Esophagus squamous epithelium (tissue), 5 donors: ENCODE data around the gene COX6B2. TPM values are rescaled to one million over a fixed set of nuclear protein-coding genes. Genes with fewer than 3 reads are reported as not detected.

ENCODE experiments used
- DNase-seq: peaks from one replicate; lab custom pipeline; 2025; lab: John Stamatoyannopoulos, UW
- H3K27ac ChIP-seq, 4 donors: fragments of 200-600 bp; sonication (generic); one replicate each; pipeline ENCODE4 v1.5.1; 2016 to 2019; ENCODE audit warnings: mild to moderate bottlenecking in 1 of 4
- H3K27me3 ChIP-seq, 4 donors: fragments of 200-600 bp; sonication (generic); 1 replicate in 3 of 4; 2 replicates in 1 of 4; pipeline versions ENCODE4 v1.5.1 to v1.6.0; 2017 to 2021; ENCODE audit warnings: antibody characterized with exemption in 1 of 4
- H3K36me3 ChIP-seq, 3 donors: fragments of 200-600 bp; sonication (generic); one replicate each; pipeline ENCODE4 v1.5.1; 2016 to 2019
- H3K4me1 ChIP-seq, 3 donors: fragments of 200-600 bp; sonication (generic); one replicate each; pipeline ENCODE4 v1.5.1; 2017 to 2019
- H3K4me3 ChIP-seq, 4 donors: fragments of 200-600 bp; sonication (generic); 1 replicate in 3 of 4; 2 replicates in 1 of 4; pipeline ENCODE4 v1.5.1; 2016 to 2019; ENCODE audit warnings: mild to moderate bottlenecking in 2 of 4, moderate library complexity in 1 of 4
- H3K9me3 ChIP-seq, 3 donors: fragments of 200-600 bp; sonication (generic); one replicate each; pipeline ENCODE4 v1.5.1; 2016 to 2019
- POLR2A ChIP-seq, 4 donors: fragments of 450-650 bp; IDR thresholded peaks; one replicate each; pipeline ENCODE4 v1.6.1; 2017; ENCODE audit warnings: antibody characterized with exemption in 4 of 4, mild to moderate bottlenecking in 4 of 4, moderate library complexity in 3 of 4
- WGBS, 2 donors: methylation state at CpG; one replicate each; pipeline ENCODE4 v1.1.5; 2018; 5-methylcytosine and 5-hydroxymethylcytosine counted together
- intact Hi-C: fragments of 100-400 bp; cut with DNase I; formaldehyde crosslinking; loops from one replicate; pipeline ENCODE4 v1.15.0; 2022
- total RNA-seq, 4 donors: library from RNA; depleted of rRNA; stranded (reverse); fragments of >200 nt; gene quantifications; one replicate each; pipeline ENCODE4 v1.1.0, GENCODE V29; 2016
- TF ChIP-seq, protein P1 (sequence below), 6 experiments: fragments of 450-650 bp in 4 of 6; fragments of 200-600 bp in 2 of 6; sonication (generic) in 2 of 6; IDR thresholded peaks; one replicate each; pipeline ENCODE4 v1.5.1; 2016 to 2019; ENCODE audit warnings: antibody characterized with exemption in 6 of 6, mild to moderate bottlenecking in 4 of 6, moderate library complexity in 4 of 6
- donor health status: DM: yes; HTN: yes; CAD: no.

Gene COX6B2
- total RNA-seq, 4 donors from 2014 or later: 0.66 to 1.4 (median 0.95) TPM; not detected in 1

DNA sequence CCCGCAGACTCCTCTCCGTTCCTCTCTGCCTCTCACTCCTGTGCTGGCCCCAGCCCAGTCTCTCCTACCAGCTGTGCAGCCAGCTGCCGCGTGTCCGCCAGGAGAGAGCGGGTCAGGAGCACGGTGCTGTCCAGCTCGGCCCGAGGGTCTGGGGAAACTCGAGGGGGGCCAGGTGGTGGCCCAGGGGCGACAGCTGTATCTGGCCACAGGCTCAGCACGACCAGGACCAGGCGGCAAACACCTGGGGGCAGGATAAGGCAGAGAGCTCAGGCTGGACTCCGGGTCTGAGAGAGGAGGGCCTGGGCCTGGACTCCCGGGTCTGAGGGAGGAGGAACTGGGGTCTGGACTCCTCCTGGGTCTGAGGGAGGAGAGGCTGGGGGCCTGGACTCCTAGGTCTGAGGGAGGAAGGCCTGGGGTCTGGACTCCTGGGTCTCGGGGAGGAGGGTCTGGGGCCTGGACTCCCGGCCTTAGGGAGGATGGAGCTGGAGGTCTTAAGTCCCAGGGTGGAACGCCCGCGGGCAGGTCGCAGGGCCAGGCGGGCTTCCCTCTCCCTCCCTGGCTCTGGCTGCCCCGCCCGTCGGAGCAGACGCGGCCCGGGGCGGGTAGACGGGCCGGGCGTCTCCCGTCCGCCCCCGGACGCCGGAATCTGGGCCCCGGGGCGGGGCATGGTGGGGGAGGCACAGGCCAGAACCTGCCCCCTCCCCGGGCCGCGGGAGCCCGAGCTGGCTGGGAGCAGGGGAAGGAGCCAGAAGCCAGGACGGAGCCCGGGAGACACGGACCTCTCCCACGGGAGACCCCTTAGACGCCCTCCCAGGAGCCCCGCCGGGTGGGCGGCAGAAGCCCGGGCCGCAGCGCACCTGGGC is 14.4 kb upstream of the COX6B2 start:
- Histone ChIP-seq H3K4me1 (peaks cover 14 to 31% (median 20%) of the 10 kb centered on the region in 3 donors), H3K4me3 (peak overlapping the region in 2 of 4 donors; percentile 39 to 58), H3K27me3 (peaks cover 17 to 92% (median 34%) of the 10 kb centered on the region in 4 donors), H3K9me3 (no peaks in the 10 kb centered on the region), H3K27ac (no peak overlapping the region), H3K36me3 (no peaks in the 10 kb centered on the region)
- no peak for DNase-seq
- intact Hi-C loops: no loop called here
- TF ChIP-seq, protein P1, sequence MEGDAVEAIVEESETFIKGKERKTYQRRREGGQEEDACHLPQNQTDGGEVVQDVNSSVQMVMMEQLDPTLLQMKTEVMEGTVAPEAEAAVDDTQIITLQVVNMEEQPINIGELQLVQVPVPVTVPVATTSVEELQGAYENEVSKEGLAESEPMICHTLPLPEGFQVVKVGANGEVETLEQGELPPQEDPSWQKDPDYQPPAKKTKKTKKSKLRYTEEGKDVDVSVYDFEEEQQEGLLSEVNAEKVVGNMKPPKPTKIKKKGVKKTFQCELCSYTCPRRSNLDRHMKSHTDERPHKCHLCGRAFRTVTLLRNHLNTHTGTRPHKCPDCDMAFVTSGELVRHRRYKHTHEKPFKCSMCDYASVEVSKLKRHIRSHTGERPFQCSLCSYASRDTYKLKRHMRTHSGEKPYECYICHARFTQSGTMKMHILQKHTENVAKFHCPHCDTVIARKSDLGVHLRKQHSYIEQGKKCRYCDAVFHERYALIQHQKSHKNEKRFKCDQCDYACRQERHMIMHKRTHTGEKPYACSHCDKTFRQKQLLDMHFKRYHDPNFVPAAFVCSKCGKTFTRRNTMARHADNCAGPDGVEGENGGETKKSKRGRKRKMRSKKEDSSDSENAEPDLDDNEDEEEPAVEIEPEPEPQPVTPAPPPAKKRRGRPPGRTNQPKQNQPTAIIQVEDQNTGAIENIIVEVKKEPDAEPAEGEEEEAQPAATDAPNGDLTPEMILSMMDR (IDR thresholded peaks at IDR 0.05): no peak
- TF ChIP-seq POLR2A (IDR thresholded peaks at IDR 0.05): no peak
- WGBS, 2 donors: 8 to 13% methylated on average over 2 to 6 of the region's 54 CpGs

DNA sequence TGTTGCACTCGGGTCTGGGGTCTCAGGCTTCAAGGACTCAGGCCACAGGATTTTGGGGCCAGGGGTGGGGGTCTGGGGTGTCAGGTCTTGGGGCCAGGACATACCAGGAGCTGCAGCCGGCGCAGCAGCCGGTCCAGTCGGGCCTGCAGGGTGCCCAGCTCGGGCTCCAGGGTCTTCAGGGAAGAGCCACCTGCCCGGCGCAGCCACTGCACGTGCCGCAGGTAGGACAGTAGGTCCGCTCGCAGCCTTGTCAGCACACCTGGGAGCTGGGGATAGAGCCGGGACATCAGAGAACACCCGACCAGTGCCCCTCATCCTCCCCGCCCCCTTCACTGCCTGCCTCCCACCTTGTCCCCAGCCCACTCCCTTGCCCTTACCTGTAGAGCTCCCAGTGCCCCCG is 13.6 kb upstream of the COX6B2 start:
- H3K36me3 ChIP-seq: no peaks in the 10 kb centered on the region
- no peak for DNase-seq
- no peak overlapping the region for H3K27ac ChIP-seq
- H3K9me3 ChIP-seq: no peaks in the 10 kb centered on the region
- H3K27me3 ChIP-seq: peaks cover 17 to 91% (median 29%) of the 10 kb centered on the region in 4 donors
- WGBS, 2 donors: no CpG with 5 or more reads among the region's 16 CpGs
- no peak overlapping the region for H3K4me3 ChIP-seq
- peaks cover 14 to 25% (median 20%) of the 10 kb centered on the region in 3 donors for H3K4me1 ChIP-seq
- TF ChIP-seq POLR2A (IDR thresholded peaks at IDR 0.05): no peak
- TF ChIP-seq, protein P1 (IDR thresholded peaks at IDR 0.05): no peak
- intact Hi-C loops: no loop called here

- WGBS, 2 donors: 94 to 97% methylated on average over 3 of the region's 3 CpGs
- no peaks in the 10 kb centered on the region for H3K36me3 ChIP-seq
- no peak for TF ChIP-seq POLR2A (IDR thresholded peaks at IDR 0.05)
- TF ChIP-seq, protein P1 (IDR thresholded peaks at IDR 0.05): no peak
- no peak overlapping the region for H3K27ac ChIP-seq
- H3K27me3 ChIP-seq: peaks cover 17 to 90% (median 20%) of the 10 kb centered on the region in 4 donors
- H3K4me1 ChIP-seq: peaks cover 14 to 25% (median 20%) of the 10 kb centered on the region in 3 donors
- no peak for DNase-seq
- intact Hi-C loops: no loop called here
- no peaks in the 10 kb centered on the region for H3K9me3 ChIP-seq
- no peak overlapping the region for H3K4me3 ChIP-seq
Measured at GRCh38 chr19:55366790-55367189, 12.3 kb upstream of the COX6B2 start.

DNA sequence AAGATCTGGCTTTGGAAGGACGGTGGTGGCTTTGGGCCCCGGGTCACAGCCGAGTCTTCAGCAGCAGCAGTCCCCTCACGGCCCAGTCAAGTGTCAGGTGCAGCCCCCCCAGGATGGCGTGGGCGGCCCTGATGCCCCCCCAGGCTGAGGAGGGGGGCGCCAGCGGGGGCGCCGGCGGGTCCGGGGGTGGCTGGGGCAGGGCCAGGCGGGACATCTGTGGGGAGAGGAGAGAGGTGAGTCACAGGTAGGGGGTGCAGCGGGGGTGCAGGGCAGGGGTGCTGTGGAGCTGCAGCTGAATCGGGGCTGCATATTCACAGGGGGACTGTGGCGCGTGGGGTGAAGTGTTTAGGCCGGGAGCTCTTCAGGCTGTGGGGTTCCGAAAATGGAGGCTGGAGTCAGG is 11.4 kb upstream of the COX6B2 start:
- WGBS, 2 donors: 76 to 78% methylated on average over 10 to 11 of the region's 19 CpGs
- Histone ChIP-seq H3K4me3 (no peak overlapping the region), H3K36me3 (no peaks in the 10 kb centered on the region), H3K4me1 (peaks cover 14 to 25% (median 20%) of the 10 kb centered on the region in 3 donors), H3K9me3 (no peaks in the 10 kb centered on the region), H3K27ac (no peak overlapping the region), H3K27me3 (peaks cover 17 to 90% (median 20%) of the 10 kb centered on the region in 4 donors)
- TF ChIP-seq, protein P1 (IDR thresholded peaks at IDR 0.05): no peak
- TF ChIP-seq POLR2A (IDR thresholded peaks at IDR 0.05): no peak
- intact Hi-C loops: no loop called here
- no peak for DNase-seq

DNA sequence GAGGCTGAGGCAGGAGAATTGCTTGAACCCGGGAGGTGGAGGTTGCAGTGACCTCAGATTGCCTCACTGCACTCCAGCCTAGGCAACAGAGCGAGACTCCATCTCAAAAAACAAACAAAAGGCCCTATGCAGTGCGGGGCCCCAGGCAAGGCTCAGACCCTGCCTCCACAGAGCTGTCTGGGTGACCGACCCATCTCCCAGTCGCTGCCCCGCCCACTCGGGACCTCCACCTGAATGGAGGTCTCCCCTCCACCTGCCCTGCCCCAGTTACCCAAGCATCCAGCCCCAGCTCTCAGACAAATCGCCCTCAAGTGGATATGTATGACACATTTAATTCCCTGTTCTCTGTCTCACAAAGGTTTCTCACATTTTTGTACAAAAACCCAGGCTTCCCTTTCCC is 10.7 kb upstream of the COX6B2 start:
- Histone ChIP-seq H3K4me3 (no peak overlapping the region), H3K36me3 (no peaks in the 10 kb centered on the region), H3K4me1 (peaks cover 10 to 20% (median 17%) of the 10 kb centered on the region in 3 donors), H3K9me3 (no peaks in the 10 kb centered on the region), H3K27ac (no peak overlapping the region), H3K27me3 (peaks cover 13 to 88% (median 15%) of the 10 kb centered on the region in 4 donors)
- no peak for DNase-seq
- intact Hi-C loops: no loop called here
- WGBS, 2 donors: 74 to 88% methylated on average over 7 to 8 of the region's 8 CpGs
- TF ChIP-seq, protein P1 (IDR thresholded peaks at IDR 0.05): no peak
- no peak for TF ChIP-seq POLR2A (IDR thresholded peaks at IDR 0.05)
